ENCODE data around the gene MAP2K5. TPM values are rescaled to one million over a fixed set of nuclear protein-coding genes. Genes with fewer than 3 reads are reported as not detected.

Gene MAP2K5
- total RNA-seq, 1 donor from 2014 or later: 26.1 TPM

DNA sequence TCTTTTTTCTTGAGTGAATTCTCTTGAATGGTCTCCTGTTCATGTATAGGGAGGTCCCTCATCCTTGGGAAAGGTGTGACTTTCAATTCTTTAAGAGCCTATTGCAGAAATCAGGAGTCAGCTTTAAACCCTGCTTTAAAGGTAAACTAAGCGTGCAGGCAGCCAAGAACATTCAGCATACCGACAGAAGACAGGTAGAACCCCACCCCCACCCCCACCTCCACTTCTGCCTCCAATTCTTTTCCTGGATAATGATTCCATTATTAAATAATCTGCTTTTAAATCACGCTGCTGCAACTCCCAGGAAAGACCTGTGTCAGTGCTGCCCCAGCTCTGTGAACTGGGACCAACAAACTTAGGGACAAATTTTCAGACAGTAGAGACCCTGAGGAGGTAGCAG, 233.5 kb downstream of the MAP2K5 start:
- TF ChIP-seq, protein P1, sequence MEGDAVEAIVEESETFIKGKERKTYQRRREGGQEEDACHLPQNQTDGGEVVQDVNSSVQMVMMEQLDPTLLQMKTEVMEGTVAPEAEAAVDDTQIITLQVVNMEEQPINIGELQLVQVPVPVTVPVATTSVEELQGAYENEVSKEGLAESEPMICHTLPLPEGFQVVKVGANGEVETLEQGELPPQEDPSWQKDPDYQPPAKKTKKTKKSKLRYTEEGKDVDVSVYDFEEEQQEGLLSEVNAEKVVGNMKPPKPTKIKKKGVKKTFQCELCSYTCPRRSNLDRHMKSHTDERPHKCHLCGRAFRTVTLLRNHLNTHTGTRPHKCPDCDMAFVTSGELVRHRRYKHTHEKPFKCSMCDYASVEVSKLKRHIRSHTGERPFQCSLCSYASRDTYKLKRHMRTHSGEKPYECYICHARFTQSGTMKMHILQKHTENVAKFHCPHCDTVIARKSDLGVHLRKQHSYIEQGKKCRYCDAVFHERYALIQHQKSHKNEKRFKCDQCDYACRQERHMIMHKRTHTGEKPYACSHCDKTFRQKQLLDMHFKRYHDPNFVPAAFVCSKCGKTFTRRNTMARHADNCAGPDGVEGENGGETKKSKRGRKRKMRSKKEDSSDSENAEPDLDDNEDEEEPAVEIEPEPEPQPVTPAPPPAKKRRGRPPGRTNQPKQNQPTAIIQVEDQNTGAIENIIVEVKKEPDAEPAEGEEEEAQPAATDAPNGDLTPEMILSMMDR (IDR thresholded peaks at IDR 0.05): no peak

DNA sequence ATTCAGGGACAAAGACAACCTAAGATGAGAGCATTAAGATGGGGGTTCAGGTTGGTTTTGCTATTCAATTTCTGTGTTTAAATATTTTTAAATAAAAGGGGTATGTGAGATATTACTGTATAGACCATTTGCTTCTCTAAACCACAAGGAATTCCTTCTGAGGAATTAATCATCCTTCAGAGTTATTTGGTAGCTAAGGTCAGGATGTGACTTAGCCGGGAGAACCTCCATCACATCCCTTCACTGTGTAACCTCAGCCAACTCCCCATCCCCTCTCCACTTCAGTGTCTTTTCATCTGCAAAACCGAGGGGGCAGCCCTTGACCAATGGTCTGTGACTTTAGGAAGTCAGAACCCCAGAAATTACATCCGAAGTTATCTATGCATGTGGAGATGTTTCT, 234.1 kb downstream of the MAP2K5 start:
- H3K36me3 Mint-ChIP-seq (ENCODE audit: unreplicated experiment): peaks cover 6% of the 10 kb centered on the region
- no peaks in the 10 kb centered on the region for H3K27me3 Mint-ChIP-seq (ENCODE audit: unreplicated experiment)
- H3K4me1 Mint-ChIP-seq (ENCODE audit: unreplicated experiment): no peaks in the 10 kb centered on the region
- DNase-seq (ENCODE audit: extremely low spot score, unreplicated experiment): no peak
- no peak overlapping the region for H3K27ac Mint-ChIP-seq (ENCODE audit: unreplicated experiment)
- H3K9me3 Mint-ChIP-seq (ENCODE audit: unreplicated experiment): no peaks in the 10 kb centered on the region
- no peak overlapping the region for H3K4me3 Mint-ChIP-seq (ENCODE audit: unreplicated experiment)
- TF ChIP-seq, protein P1 (IDR thresholded peaks at IDR 0.05): no peak

More for the DNA sequence above, 233.5 kb downstream of the MAP2K5 start:
- H3K27ac Mint-ChIP-seq (ENCODE audit: unreplicated experiment): no peak overlapping the region
- no peak overlapping the region for H3K4me3 Mint-ChIP-seq (ENCODE audit: unreplicated experiment)
- H3K9me3 Mint-ChIP-seq (ENCODE audit: unreplicated experiment): no peaks in the 10 kb centered on the region
- DNase-seq (ENCODE audit: extremely low spot score, unreplicated experiment): no peak
- no peaks in the 10 kb centered on the region for H3K27me3 Mint-ChIP-seq (ENCODE audit: unreplicated experiment)
- peaks cover 4% of the 10 kb centered on the region for H3K36me3 Mint-ChIP-seq (ENCODE audit: unreplicated experiment)
- no peaks in the 10 kb centered on the region for H3K4me1 Mint-ChIP-seq (ENCODE audit: unreplicated experiment)

DNA sequence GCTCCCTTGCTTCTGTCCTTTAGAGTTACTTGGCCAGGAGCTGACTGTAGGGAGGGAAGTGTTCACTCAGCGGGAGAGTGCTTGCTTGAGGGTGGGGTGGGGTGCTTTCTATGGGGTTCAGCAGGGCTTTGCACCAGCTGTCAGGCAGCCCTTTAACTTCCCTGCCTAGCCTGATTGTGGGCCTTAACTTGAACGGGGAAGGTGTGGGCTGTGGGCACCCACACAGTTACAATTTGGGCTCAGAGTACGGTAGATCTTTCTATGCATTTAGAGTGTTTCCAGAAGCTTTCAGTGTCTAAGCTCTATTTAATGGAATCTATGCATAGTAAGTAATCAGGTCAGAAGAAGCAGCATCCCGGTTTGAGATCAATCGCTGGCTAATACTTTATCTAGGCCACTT, 234.6 kb downstream of the MAP2K5 start:
- H3K4me3 Mint-ChIP-seq (ENCODE audit: unreplicated experiment): no peak overlapping the region
- H3K4me1 Mint-ChIP-seq (ENCODE audit: unreplicated experiment): no peaks in the 10 kb centered on the region
- TF ChIP-seq, protein P1 (IDR thresholded peaks at IDR 0.05): no peak
- H3K27ac Mint-ChIP-seq (ENCODE audit: unreplicated experiment): no peak overlapping the region
- no peak for DNase-seq (ENCODE audit: extremely low spot score, unreplicated experiment)
- H3K36me3 Mint-ChIP-seq (ENCODE audit: unreplicated experiment): peaks cover 6% of the 10 kb centered on the region
- no peaks in the 10 kb centered on the region for H3K27me3 Mint-ChIP-seq (ENCODE audit: unreplicated experiment)
- H3K9me3 Mint-ChIP-seq (ENCODE audit: unreplicated experiment): no peaks in the 10 kb centered on the region

DNA sequence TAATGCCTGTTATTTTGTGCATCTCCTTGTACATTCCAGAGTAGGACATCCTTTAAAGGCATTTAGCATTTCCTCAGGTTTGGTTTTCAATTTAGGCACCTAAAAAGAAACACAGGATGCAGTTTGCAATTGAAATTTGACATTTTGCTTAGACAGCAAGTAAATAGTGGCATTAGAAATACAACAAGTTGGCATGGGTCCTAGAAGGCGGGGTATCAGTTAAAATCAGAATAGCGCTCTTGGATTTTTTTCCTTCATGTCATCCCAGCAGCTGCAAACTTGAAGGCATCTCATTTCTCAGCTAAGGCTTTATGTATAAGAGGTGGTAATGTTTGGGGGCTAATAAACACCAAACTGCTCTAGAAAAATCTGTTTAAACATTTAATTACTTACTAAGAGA, 235.3 kb downstream of the MAP2K5 start:
- H3K4me3 Mint-ChIP-seq (ENCODE audit: unreplicated experiment): no peak overlapping the region
- no peaks in the 10 kb centered on the region for H3K27me3 Mint-ChIP-seq (ENCODE audit: unreplicated experiment)
- H3K27ac Mint-ChIP-seq (ENCODE audit: unreplicated experiment): no peak overlapping the region
- peaks cover 7% of the 10 kb centered on the region for H3K36me3 Mint-ChIP-seq (ENCODE audit: unreplicated experiment)
- TF ChIP-seq, protein P1 (IDR thresholded peaks at IDR 0.05): no peak
- H3K9me3 Mint-ChIP-seq (ENCODE audit: unreplicated experiment): no peaks in the 10 kb centered on the region
- no peaks in the 10 kb centered on the region for H3K4me1 Mint-ChIP-seq (ENCODE audit: unreplicated experiment)
- DNase-seq (ENCODE audit: extremely low spot score, unreplicated experiment): no peak

DNA sequence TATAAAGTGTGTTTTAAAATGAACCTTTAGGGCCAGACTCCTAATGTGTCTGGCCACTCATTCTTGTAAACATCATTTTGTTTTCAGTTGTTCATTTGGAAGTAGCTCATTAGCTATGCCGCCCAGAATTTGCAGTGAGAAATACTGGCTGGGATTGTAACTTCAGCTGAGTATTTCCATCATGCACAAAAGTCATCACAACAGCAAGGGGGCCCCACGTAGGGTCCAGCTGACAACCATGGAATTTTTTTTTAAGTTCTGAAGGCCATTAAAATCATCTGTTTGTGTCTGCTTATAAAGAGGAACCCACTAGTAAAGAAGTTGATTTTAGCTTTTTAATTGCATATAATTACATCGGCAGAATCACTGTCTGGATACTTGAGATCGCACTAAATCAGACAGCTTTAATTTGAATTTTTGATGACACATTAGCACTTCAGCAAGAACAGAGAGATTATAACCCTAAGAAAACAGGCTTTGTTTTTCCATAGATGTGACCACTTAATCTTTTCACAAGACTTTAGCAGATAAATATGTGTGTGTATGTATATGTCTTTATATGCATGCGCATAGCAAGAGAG, 236.6 kb downstream of the MAP2K5 start:
- DNase-seq (ENCODE audit: extremely low spot score, unreplicated experiment): no peak
- Mint-ChIP-seq H3K9me3 (ENCODE audit: unreplicated experiment) (no peaks in the 10 kb centered on the region), H3K36me3 (ENCODE audit: unreplicated experiment) (peaks cover 10% of the 10 kb centered on the region), H3K27ac (ENCODE audit: unreplicated experiment) (no peak overlapping the region), H3K4me3 (ENCODE audit: unreplicated experiment) (no peak overlapping the region), H3K4me1 (ENCODE audit: unreplicated experiment) (no peaks in the 10 kb centered on the region), H3K27me3 (ENCODE audit: unreplicated experiment) (no peaks in the 10 kb centered on the region)
- TF ChIP-seq, protein P1 (IDR thresholded peaks at IDR 0.05): no peak

Data from osteocyte (in vitro differentiated cells).